Activated CD8-positive, alpha-beta T cell treated with anti-CD3 and anti-CD28 coated beads, Interleukin-2, amount 10 ng/mL, durations not matched to agents 7 days and 5 days (primary cell): ENCODE results near the gene CFAP100. TPM values are rescaled to one million over a fixed set of nuclear protein-coding genes. Genes with fewer than 3 reads are reported as not detected.

ENCODE experiments used
- ATAC-seq: fragments of 150-1000 bp; cut with Tn5 transposase; one replicate; pipeline ENCODE4 v1.10.0; 2021; ENCODE audit warnings: moderate library complexity
- CTCF ChIA-PET: fragments of 350-600 bp; sonication (Branson Sonifier 250); formaldehyde crosslinking; loops from one replicate; lab custom pipeline; 2021; ENCODE audit warnings: antibody characterized with exemption; lab: Charles Lee
- POLR2A ChIA-PET: fragments of 350-600 bp; sonication (Branson Sonifier 250); formaldehyde crosslinking; loops from one replicate; lab custom pipeline; 2021; ENCODE audit warnings: antibody characterized with exemption; lab: Charles Lee
- DNase-seq: peaks from one replicate; pipeline ENCODE4 v3.0.0-alpha.2; 2020
- H3K27ac Mint-ChIP-seq: one replicate; pipeline ENCODE4 v1.8.0; 2021; ENCODE audit warnings: mild to moderate bottlenecking, mixed read lengths
- H3K27me3 Mint-ChIP-seq: one replicate; pipeline ENCODE4 v1.8.0; 2021; ENCODE audit warnings: low read depth, mixed read lengths
- H3K36me3 Mint-ChIP-seq: one replicate; pipeline ENCODE4 v1.8.0; 2021; ENCODE audit warnings: low read depth, mixed read lengths
- H3K4me1 Mint-ChIP-seq: one replicate; pipeline ENCODE4 v1.8.0; 2021; ENCODE audit warnings: low read depth, mixed read lengths
- H3K4me3 Mint-ChIP-seq: one replicate; pipeline ENCODE4 v1.8.0; 2021; ENCODE audit warnings: mild to moderate bottlenecking, mixed read lengths
- H3K9me3 Mint-ChIP-seq: one replicate; pipeline ENCODE4 v1.8.0; 2022; ENCODE audit warnings: mixed read lengths; ENCODE audit not compliant: insufficient read depth
- total RNA-seq, 2 experiments: library from RNA; stranded (reverse); gene quantifications; one replicate each; pipeline ENCODE4 v1.2.3, GENCODE V29; 2021

Gene CFAP100
- total RNA-seq, 2 experiments from 2014 or later, result not detected

GRCh38 chr3:126478581-126479310, 84.0 kb downstream of the CFAP100 start:
- Mint-ChIP-seq H3K27me3 (peaks cover 5% of the 10 kb centered on the region), H3K36me3 (peaks cover 6% of the 10 kb centered on the region), H3K9me3 (no peaks in the 10 kb centered on the region), H3K4me3 (no peak overlapping the region), H3K4me1 (peaks cover 17% of the 10 kb centered on the region), H3K27ac (no peak overlapping the region)
- ATAC-seq (no peak), DNase-seq (no peak)
- ChIA-PET POLR2A (interaction anchor here (0.6 kb wide), 2 partner anchors 10 to 299 kb away, joined by 3 read pairs; no protein-coding TSS in a partner anchor), CTCF (no interaction called here)

- peaks cover 9% of the 10 kb centered on the region for H3K4me1 Mint-ChIP-seq
- no peak overlapping the region for H3K4me3 Mint-ChIP-seq
- no peak for ATAC-seq
These were observed 84.9 kb downstream of the CFAP100 start for GRCh38 chr3:126479642-126480041.

GRCh38 chr3:126480206-126480605, 85.5 kb downstream of the CFAP100 start:
- peaks cover 7% of the 10 kb centered on the region for H3K4me1 Mint-ChIP-seq

More at GRCh38 chr3:126479642-126480041, 84.9 kb downstream of the CFAP100 start:
- peaks cover under 1% of the 10 kb centered on the region for H3K36me3 Mint-ChIP-seq
- no peak for DNase-seq
- no peaks in the 10 kb centered on the region for H3K9me3 Mint-ChIP-seq
- no peak overlapping the region for H3K27ac Mint-ChIP-seq
- peaks cover 5% of the 10 kb centered on the region for H3K27me3 Mint-ChIP-seq
- ChIA-PET CTCF (no interaction called here), POLR2A (no interaction called here)

GRCh38 chr3:126480861-126481260, 86.2 kb downstream of the CFAP100 start:
- H3K27ac Mint-ChIP-seq, result no peak overlapping the region
- no peak for DNase-seq
- H3K27me3 Mint-ChIP-seq, result peaks cover 5% of the 10 kb centered on the region
- ChIA-PET CTCF (no interaction called here), POLR2A (interaction anchor here (0.7 kb wide), 1 partner anchor 16 kb away, joined by 3 read pairs; no protein-coding TSS in a partner anchor)
- H3K9me3 Mint-ChIP-seq, result no peaks in the 10 kb centered on the region
- peaks cover 7% of the 10 kb centered on the region for H3K4me1 Mint-ChIP-seq
- no peak for ATAC-seq
- H3K4me3 Mint-ChIP-seq, result no peak overlapping the region
- H3K36me3 Mint-ChIP-seq, result no peaks in the 10 kb centered on the region

More at GRCh38 chr3:126480206-126480605, 85.5 kb downstream of the CFAP100 start:
- DNase-seq (no peak), ATAC-seq (no peak)
- no peak overlapping the region for H3K4me3 Mint-ChIP-seq
- H3K9me3 Mint-ChIP-seq, result no peaks in the 10 kb centered on the region
- CTCF ChIA-PET, result no interaction called here
- peaks cover 5% of the 10 kb centered on the region for H3K27me3 Mint-ChIP-seq
- POLR2A ChIA-PET, result no interaction called here
- H3K27ac Mint-ChIP-seq, result no peak overlapping the region
- H3K36me3 Mint-ChIP-seq, result no peaks in the 10 kb centered on the region

GRCh38 chr3:126481808-126482502, 87.2 kb downstream of the CFAP100 start:
- Mint-ChIP-seq H3K4me3 (no peak overlapping the region), H3K27me3 (peaks cover 5% of the 10 kb centered on the region), H3K27ac (no peak overlapping the region), H3K9me3 (no peaks in the 10 kb centered on the region), H3K4me1 (peaks cover 10% of the 10 kb centered on the region), H3K36me3 (no peaks in the 10 kb centered on the region)
- POLR2A ChIA-PET, result no interaction called here
- CTCF ChIA-PET, result no interaction called here
- no peak for ATAC-seq
- DNase-seq, result no peak

- CTCF ChIA-PET, result no interaction called here
- H3K4me3 Mint-ChIP-seq, result no peak overlapping the region
- no peak for ATAC-seq
- H3K36me3 Mint-ChIP-seq, result no peaks in the 10 kb centered on the region
- no peak overlapping the region for H3K27ac Mint-ChIP-seq
- no peaks in the 10 kb centered on the region for H3K9me3 Mint-ChIP-seq
- peaks cover 14% of the 10 kb centered on the region for H3K4me1 Mint-ChIP-seq
- POLR2A ChIA-PET, result no interaction called here
- DNase-seq, result no peak
- H3K27me3 Mint-ChIP-seq, result peaks cover 2% of the 10 kb centered on the region
These were observed 88.0 kb downstream of the CFAP100 start for GRCh38 chr3:126482503-126483255.

GRCh38 chr3:126483321-126483761, 88.6 kb downstream of the CFAP100 start:
- Mint-ChIP-seq H3K36me3 (no peaks in the 10 kb centered on the region), H3K27ac (no peak overlapping the region), H3K27me3 (no peaks in the 10 kb centered on the region), H3K4me1 (peaks cover 14% of the 10 kb centered on the region), H3K9me3 (no peaks in the 10 kb centered on the region), H3K4me3 (no peak overlapping the region)
- ATAC-seq (no peak), DNase-seq (no peak)
- ChIA-PET POLR2A (no interaction called here), CTCF (no interaction called here)

GRCh38 chr3:126484148-126484547, 89.4 kb downstream of the CFAP100 start:
- Mint-ChIP-seq H3K27me3 (no peaks in the 10 kb centered on the region), H3K36me3 (no peaks in the 10 kb centered on the region), H3K27ac (no peak overlapping the region), H3K4me1 (peaks cover 14% of the 10 kb centered on the region), H3K4me3 (no peak overlapping the region), H3K9me3 (no peaks in the 10 kb centered on the region)
- ChIA-PET CTCF (no interaction called here), POLR2A (no interaction called here)
- DNase-seq (no peak), ATAC-seq (no peak)

GRCh38 chr3:126484662-126485061, 90.0 kb downstream of the CFAP100 start:
- Mint-ChIP-seq H3K27ac (no peak overlapping the region), H3K4me3 (no peak overlapping the region), H3K4me1 (peaks cover 14% of the 10 kb centered on the region), H3K9me3 (no peaks in the 10 kb centered on the region), H3K27me3 (no peaks in the 10 kb centered on the region), H3K36me3 (no peaks in the 10 kb centered on the region)
- ChIA-PET POLR2A (no interaction called here), CTCF (no interaction called here)
- no peak for DNase-seq
- no peak for ATAC-seq

GRCh38 chr3:126485176-126485897, 90.6 kb downstream of the CFAP100 start:
- Mint-ChIP-seq H3K36me3 (no peaks in the 10 kb centered on the region), H3K4me1 (peaks cover 14% of the 10 kb centered on the region), H3K4me3 (no peak overlapping the region), H3K9me3 (no peaks in the 10 kb centered on the region), H3K27ac (no peak overlapping the region), H3K27me3 (no peaks in the 10 kb centered on the region)
- DNase-seq (no peak), ATAC-seq (no peak)
- CTCF ChIA-PET, result no interaction called here
- POLR2A ChIA-PET, result no interaction called here

GRCh38 chr3:126485956-126486355, 91.2 kb downstream of the CFAP100 start:
- no peaks in the 10 kb centered on the region for H3K27me3 Mint-ChIP-seq
- H3K27ac Mint-ChIP-seq, result no peak overlapping the region
- DNase-seq (no peak), ATAC-seq (no peak)
- no peaks in the 10 kb centered on the region for H3K36me3 Mint-ChIP-seq
- no peaks in the 10 kb centered on the region for H3K9me3 Mint-ChIP-seq
- ChIA-PET CTCF (no interaction called here), POLR2A (interaction anchor here (1.4 kb wide), 1 partner anchor 10 kb away, joined by 4 read pairs; no protein-coding TSS in a partner anchor)
- H3K4me1 Mint-ChIP-seq, result peaks cover 14% of the 10 kb centered on the region
- no peak overlapping the region for H3K4me3 Mint-ChIP-seq
